Cardiac muscle cell (in vitro differentiated cells and primary cell): ENCODE results near the gene GNG13. TPM values are rescaled to one million over a fixed set of nuclear protein-coding genes. Genes with fewer than 3 reads are reported as not detected.
"Not testable (repeated sequence)": the region's sequence is repeated elsewhere in the genome, so short reads cannot be mapped to it uniquely, and the experiment has no call there.

Experiments used
- DNase-seq, 2 donors: peaks; one replicate each; pipeline versions ENCODE4 v3.0.0 to v3.0.0-alpha.2; 2010 to 2017; ENCODE audit warnings: low read depth in 1 of 2, low spot score in 1 of 2
- H3K27ac ChIP-seq: fragments of 200-600 bp; sonication (generic); 2 replicates; pipeline ENCODE4 v1.5.1; 2016
- H3K27me3 ChIP-seq: fragments of 200-600 bp; sonication (generic); 2 replicates; pipeline ENCODE4 v1.6.0; 2016; ENCODE audit warnings: control low read depth
- H3K36me3 ChIP-seq: fragments of 200-600 bp; sonication (generic); 2 replicates; pipeline ENCODE4 v1.5.1; 2016; ENCODE audit warnings: control low read depth
- H3K4me1 ChIP-seq: fragments of 200-600 bp; sonication (generic); 2 replicates; pipeline ENCODE4 v1.8.1; 2017; ENCODE audit warnings: low read depth, mild to moderate bottlenecking, mixed run types
- H3K4me3 ChIP-seq: fragments of 200-600 bp; sonication (generic); 2 replicates; pipeline ENCODE4 v1.5.1; 2016; ENCODE audit warnings: mild to moderate bottlenecking
- H3K9me3 ChIP-seq: fragments of 200-600 bp; sonication (generic); 2 replicates; pipeline ENCODE4 v1.5.1; 2017; ENCODE audit warnings: low read depth, mild to moderate bottlenecking, control low read depth
- polyA plus RNA-seq: library from polyadenylated mRNA; unstranded; fragments of >200 nt; fragmentation: Nextera tagmentation; extraction: Ambion mirVana; gene quantifications from 2 replicates; pipeline ENCODE4 v1.2.1, GENCODE V29; 2016
- total RNA-seq: library from RNA; depleted of rRNA; stranded (reverse); fragments of >200 nt; gene quantifications from 2 replicates; pipeline ENCODE4 v1.2.3, GENCODE V29; 2016
- TF ChIP-seq, protein P1 (sequence below): IDR thresholded peaks from 2 replicates; pipeline ENCODE4 v1.5.1; 2012; ENCODE audit warnings: low read depth, mild to moderate bottlenecking, low read length

The GNG13 gene
- total and polyA plus RNA-seq, 2 experiments from 2014 or later, result 0.79 TPM; not detected in 1

DNA sequence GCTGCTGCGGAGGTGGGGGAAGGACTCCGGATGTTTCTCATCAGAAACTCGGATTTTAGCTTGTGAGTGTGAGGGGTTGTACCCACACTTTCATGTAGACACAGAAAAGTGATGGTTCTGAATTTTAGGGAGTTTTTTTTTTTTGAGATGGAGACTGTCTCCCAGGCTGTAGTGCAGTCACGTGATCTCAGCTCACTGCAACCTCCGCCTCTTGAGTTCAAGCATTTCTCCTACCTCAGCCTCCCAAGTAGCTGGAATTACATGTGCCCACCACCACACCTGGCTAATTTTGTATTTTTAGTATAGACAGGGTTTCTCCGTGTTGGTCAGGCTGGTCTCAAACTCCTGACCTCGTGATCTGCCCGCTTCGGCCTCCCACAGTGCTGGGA is 22.4 kb upstream of the GNG13 start:
- no peak overlapping the region for H3K27ac ChIP-seq
- TF ChIP-seq, protein P1, sequence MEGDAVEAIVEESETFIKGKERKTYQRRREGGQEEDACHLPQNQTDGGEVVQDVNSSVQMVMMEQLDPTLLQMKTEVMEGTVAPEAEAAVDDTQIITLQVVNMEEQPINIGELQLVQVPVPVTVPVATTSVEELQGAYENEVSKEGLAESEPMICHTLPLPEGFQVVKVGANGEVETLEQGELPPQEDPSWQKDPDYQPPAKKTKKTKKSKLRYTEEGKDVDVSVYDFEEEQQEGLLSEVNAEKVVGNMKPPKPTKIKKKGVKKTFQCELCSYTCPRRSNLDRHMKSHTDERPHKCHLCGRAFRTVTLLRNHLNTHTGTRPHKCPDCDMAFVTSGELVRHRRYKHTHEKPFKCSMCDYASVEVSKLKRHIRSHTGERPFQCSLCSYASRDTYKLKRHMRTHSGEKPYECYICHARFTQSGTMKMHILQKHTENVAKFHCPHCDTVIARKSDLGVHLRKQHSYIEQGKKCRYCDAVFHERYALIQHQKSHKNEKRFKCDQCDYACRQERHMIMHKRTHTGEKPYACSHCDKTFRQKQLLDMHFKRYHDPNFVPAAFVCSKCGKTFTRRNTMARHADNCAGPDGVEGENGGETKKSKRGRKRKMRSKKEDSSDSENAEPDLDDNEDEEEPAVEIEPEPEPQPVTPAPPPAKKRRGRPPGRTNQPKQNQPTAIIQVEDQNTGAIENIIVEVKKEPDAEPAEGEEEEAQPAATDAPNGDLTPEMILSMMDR, result no peak
- H3K36me3 ChIP-seq, result no peaks in the 10 kb centered on the region
- H3K9me3 ChIP-seq, result no peaks in the 10 kb centered on the region
- DNase-seq, result no peak
- no peak overlapping the region for H3K4me3 ChIP-seq
- H3K27me3 ChIP-seq, result no peaks in the 10 kb centered on the region
- H3K4me1 ChIP-seq, result no peaks in the 10 kb centered on the region

DNA sequence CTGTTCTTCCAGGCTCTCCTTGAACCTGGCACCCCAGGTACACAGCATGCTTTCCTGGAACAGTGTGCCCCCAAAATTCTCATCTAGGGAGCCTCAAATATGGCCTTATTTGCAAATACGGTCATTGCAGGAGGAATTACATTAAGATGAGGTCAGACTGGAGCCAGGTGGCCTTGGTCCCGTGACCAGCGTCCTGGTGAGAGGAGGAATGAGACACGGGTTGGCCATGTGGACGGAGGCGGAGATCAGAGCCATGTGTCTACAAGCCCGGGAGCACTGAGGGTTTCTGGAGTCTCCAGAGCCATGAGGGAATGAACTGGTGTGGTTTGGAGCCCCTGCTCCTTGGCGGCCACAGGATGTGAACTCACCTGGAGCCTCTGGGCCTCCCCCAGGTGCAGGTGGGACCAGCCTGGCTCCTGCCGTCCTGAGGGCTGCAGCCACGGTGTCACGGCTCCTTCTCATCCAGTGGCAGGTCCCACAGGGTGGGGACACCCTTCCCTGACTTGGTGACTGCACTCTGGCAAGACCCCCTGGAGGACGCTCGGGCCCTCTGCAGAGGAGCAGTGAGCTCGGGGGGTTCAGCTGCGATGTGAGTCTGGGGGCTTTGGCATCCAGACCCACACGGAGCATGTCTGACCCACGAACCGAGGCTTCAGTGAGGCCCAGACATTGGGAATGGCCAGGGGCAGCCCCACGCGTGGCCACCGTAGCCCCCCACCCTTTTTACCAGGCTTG is 21.8 kb upstream of the GNG13 start:
- TF ChIP-seq, protein P1, result no peak
- H3K4me3 ChIP-seq, result no peak overlapping the region
- no peaks in the 10 kb centered on the region for H3K4me1 ChIP-seq
- H3K9me3 ChIP-seq, result no peaks in the 10 kb centered on the region
- H3K36me3 ChIP-seq, result no peaks in the 10 kb centered on the region
- H3K27ac ChIP-seq, result no peak overlapping the region
- H3K27me3 ChIP-seq, result no peaks in the 10 kb centered on the region
- no peak for DNase-seq

DNA sequence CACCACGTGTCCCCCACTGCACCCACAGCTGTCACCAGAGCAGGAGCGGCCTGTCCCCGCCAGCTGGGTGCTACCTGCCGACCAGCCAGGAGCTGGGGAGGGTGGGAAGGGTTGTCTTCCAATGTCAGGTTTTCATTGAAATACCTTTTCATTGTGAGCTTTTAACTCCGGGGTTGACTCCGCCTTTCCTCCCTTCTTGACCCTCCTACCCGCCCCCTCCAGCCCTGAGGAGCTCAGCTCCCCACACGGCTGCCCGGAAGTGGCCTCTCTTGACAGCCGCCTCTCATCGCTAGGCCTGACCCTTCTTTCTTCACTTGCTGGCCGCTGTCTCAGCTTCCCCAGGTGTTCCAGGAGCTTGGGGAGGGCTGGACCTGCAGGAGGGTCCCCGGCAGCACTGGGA is 21.2 kb upstream of the GNG13 start:
- DNase-seq, result no peak
- TF ChIP-seq, protein P1, result no peak
- no peaks in the 10 kb centered on the region for H3K9me3 ChIP-seq
- no peaks in the 10 kb centered on the region for H3K4me1 ChIP-seq
- no peaks in the 10 kb centered on the region for H3K27me3 ChIP-seq
- H3K27ac ChIP-seq, result no peak overlapping the region
- H3K36me3 ChIP-seq, result no peaks in the 10 kb centered on the region
- H3K4me3 ChIP-seq, result no peak overlapping the region

DNA sequence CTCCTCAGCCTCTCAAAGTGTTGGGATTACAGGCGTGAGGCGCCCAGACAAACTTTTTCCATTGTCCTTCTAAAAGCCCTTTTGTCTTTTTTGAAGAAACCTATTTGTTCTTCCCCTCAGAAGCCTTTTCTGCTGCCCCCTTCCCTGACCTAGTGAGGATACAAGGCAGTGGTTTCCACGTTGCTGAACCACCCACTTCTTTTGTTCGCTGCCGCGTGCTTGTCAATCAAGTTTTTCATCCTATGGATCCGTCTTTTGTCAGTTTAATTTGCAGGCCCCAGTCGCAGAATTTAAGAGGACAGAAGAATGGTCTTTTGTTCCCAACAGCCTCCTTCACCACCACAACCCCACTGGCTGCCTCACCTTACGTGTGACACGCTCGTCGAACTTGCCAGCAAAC is 20.2 kb upstream of the GNG13 start:
- Histone ChIP-seq H3K27me3 (no peaks in the 10 kb centered on the region), H3K4me1 (no peaks in the 10 kb centered on the region), H3K27ac (no peak overlapping the region), H3K9me3 (no peaks in the 10 kb centered on the region), H3K4me3 (no peak overlapping the region), H3K36me3 (no peaks in the 10 kb centered on the region)
- no peak for DNase-seq
- TF ChIP-seq, protein P1, result no peak

DNA sequence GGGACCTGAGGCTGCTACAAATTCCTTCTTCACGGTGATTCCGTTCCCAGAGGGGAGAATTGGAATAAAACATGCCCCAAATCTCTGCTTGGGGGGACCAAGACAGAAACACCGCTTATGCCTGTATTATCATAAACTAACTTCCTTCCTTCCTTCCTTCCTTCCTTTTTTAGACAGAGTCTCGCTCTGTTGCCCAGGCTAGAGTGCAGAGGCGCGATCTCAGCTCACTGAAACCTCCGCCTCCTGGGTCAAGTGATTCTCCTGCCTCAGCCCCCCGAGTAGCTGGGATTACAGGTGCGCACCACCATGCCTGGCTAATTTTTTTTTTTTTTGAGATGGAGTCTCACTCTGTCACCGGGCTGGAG is 19.5 kb upstream of the GNG13 start:
- not testable (repeated sequence) for H3K27me3 ChIP-seq, H3K4me3 ChIP-seq, H3K36me3 ChIP-seq, H3K4me1 ChIP-seq, H3K27ac ChIP-seq, H3K9me3 ChIP-seq, DNase-seq

DNA sequence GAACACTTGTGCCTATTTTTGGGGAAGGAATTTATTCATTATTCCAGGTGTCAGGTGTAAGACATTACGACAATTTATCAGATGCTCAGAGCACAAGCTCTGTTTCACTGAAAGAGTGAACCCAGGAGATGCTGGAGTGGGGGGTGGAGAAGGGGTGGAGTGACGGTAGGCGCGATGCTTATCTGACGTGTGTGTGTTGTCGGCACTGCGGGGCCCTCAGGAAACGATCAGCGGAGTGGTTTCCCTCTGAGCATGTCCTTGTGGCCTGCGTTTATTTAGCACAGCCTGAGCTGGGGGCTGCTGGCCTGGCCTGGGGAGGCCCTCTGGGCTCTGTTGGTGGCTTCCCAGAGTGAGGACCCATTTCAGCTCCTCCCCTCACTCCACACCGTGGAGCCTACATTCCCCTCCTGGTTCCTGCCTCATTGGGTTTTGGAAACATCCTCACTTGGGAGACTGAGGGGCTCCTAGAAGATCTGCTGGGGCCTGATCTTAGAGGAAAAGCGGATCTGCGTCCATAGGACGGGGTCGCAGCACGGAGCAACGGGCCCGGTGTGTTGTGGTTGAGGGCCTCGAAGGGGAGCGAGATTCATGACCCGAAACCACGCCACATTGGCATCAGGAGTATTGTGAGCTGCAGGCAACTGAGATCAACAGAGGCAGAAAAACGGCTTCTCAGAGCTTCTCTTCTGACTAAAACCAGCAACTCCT is 19.0 kb upstream of the GNG13 start:
- no peaks in the 10 kb centered on the region for H3K36me3 ChIP-seq
- no peak for DNase-seq

More for the DNA sequence above, 19.0 kb upstream of the GNG13 start:
- no peaks in the 10 kb centered on the region for H3K9me3 ChIP-seq
- no peak overlapping the region for H3K4me3 ChIP-seq
- no peaks in the 10 kb centered on the region for H3K4me1 ChIP-seq
- H3K27ac ChIP-seq, result no peak overlapping the region
- no peaks in the 10 kb centered on the region for H3K27me3 ChIP-seq
- TF ChIP-seq, protein P1, result no peak
